Head of caudate nucleus (tissue), 42 donors: ENCODE data around the gene SRP72.

Experiments used
- DNase-seq, 42 donors: peaks; one replicate each; pipeline versions ENCODE4 v3.0.0 to v3.0.0-alpha.2; 2020 to 2021; ENCODE audit warnings: mixed read lengths in 7 of 42
- intact Hi-C: fragments of 100-400 bp; cut with DNase I; formaldehyde crosslinking; loops from one replicate; pipeline ENCODE4 v1.15.0; 2022

SRP72 gene

DNA sequence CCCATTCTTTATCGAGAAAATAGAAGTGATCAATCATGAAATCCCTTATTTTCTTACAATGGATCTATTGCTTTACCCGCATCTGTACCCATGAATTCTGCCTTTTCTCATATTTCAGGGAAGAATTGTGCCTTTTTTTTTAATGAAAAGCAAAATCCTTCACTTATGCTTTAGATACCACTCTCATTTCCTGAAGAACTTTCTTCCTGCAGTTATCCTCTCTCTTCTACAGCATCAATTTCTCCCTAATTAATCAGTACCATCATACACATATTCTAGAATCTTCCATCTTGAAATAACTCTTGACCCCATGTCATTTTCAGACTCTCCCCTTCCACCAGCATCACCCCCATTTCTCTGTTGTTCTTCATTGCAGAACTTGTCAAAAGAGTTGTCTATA, 64.8 kb downstream of the SRP72 start:
- intact Hi-C loops: loop anchor here (10.0 kb wide), 1 partner anchor 97 kb away; the partner anchor contains the start of genes PAICS and PPAT
- DNase-seq: no peak

- no peak for DNase-seq
- intact Hi-C loops: loop anchor here (10.0 kb wide), 1 partner anchor 101 kb away; the partner anchor contains the start of genes PAICS and PPAT
Measured at GRCh38 chr4:56535915-56536314, 68.5 kb downstream of the SRP72 start.

GRCh38 chr4:56537147-56537546, 69.7 kb downstream of the SRP72 start:
- intact Hi-C loops: loop anchor here (10.0 kb wide), 1 partner anchor 102 kb away; the partner anchor contains the start of genes PAICS and PPAT
- DNase-seq: no peak

DNA sequence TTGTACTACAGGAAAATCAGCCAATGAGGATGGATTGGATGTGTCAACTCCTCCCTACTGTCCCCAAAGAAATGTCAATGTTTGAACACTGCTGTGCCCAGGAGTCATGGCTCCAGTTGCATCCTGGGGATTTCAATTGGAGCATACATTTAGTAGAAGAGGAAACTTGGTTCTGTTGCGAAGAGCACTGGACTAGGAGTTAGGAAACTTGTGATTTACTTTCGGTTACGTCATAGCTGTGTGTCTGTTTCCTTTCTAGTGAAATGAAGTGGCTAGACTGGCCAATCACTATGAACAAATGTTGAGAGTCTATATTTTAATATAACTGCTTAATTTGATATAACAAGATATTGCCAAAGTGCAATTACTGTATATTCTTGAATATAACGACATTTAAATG, 73.4 kb downstream of the SRP72 start:
- intact Hi-C loops: no loop called here
- DNase-seq: no peak

DNA sequence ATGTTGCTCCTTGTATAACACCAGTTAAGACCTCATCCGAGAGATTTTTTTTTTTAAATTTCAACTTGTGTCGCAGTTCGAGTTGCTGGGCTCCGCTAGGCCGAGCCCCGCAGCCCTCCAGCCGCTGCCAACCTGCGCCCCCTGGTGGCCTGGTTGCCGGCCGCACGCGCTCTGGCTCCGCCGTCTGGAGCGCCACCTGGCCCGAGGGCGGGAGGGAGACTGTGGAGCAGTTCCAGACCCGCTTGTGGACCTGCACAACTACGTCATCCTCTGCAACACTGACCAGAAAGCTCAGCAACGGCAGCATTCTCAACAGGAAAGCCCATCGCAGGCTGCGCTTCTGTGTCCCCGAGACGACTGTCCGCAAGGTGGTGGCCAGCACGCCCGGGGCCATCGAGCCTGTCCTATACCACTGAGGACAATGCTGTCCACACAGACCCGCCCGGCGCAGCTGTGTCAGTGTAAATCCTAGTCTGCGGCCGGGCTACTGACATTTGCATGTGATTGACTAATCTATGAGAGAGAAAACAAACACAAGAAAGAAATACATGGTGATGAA, 77.2 kb downstream of the SRP72 start:
- intact Hi-C loops: no loop called here
- peak; percentile 56 to 96 (median 90) for DNase-seq

- no peak for DNase-seq
- intact Hi-C loops: no loop called here
Measured at GRCh38 chr4:56550642-56551041, 83.2 kb downstream of the SRP72 start.

DNA sequence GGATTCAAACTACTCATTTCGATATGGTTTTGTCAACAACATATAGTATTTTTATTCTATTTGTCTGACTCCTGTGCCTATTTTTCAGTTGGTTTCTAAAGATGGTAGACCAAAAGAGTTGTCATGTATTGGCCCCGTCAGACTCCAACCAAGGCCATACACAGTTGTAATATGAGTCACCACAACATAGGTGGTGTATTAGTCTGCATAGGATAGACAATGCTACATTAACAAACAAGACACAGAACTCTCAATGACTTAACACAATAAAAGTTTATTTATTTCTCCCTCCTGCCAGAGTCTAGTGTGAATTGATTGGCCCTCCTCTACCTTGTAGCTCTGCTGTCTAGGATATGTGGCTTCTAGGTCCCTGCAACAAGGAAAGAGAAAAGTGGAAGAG, 84.1 kb downstream of the SRP72 start:
- no peak for DNase-seq
- intact Hi-C loops: no loop called here

GRCh38 chr4:56552273-56552672, 84.9 kb downstream of the SRP72 start:
- DNase-seq: no peak
- intact Hi-C loops: no loop called here
